ENCODE data around the gene DOCK2.

The DOCK2 gene

GRCh38 chr5:170049713-170050112, 412.6 kb downstream of the DOCK2 start:
- no peak for ATAC-seq (ENCODE audit: insufficient read depth, low read depth)
- TF ChIP-seq EZH2 (IDR thresholded peaks at IDR 0.05; ENCODE audit: borderline replicate concordance, low read depth, low read length, severe bottlenecking) (no peak), CTCF (IDR thresholded peaks at IDR 0.05; ENCODE audit: borderline replicate concordance, extremely low read depth, low read length, poor library complexity, severe bottlenecking) (no peak)
- DNase-seq: no peak
- Histone ChIP-seq H4K20me1 (ENCODE audit: insufficient read depth, low read length) (no peaks in the 10 kb centered on the region), H3K4me1 (ENCODE audit: insufficient read depth, low read length) (no peaks in the 10 kb centered on the region), H2AFZ (ENCODE audit: low read depth, low read length) (no peak overlapping the region), H3K9ac (ENCODE audit: low read depth, low read length) (no peak overlapping the region), H3K4me3 (ENCODE audit: low read depth in 1 of 2, low read length in 2 of 2) (no peak overlapping the region), H3K27ac (ENCODE audit: low read length) (no peak overlapping the region), H3K36me3 (ENCODE audit: insufficient read depth, low read length) (peaks cover 99% of the 10 kb centered on the region), H3K9me3 (ENCODE audit: insufficient read depth, low read length, severe bottlenecking) (no peaks in the 10 kb centered on the region), H3K4me2 (ENCODE audit: insufficient read depth, low read length) (no peak overlapping the region), H3K79me2 (ENCODE audit: insufficient read depth, low read length) (no peaks in the 10 kb centered on the region), H3K27me3 (ENCODE audit: insufficient read depth, low read length, poor library complexity) (no peaks in the 10 kb centered on the region)

GRCh38 chr5:170053896-170054295, 416.8 kb downstream of the DOCK2 start:
- no peak overlapping the region for H2AFZ ChIP-seq (ENCODE audit: low read depth, low read length)
- no peak overlapping the region for H3K9ac ChIP-seq (ENCODE audit: low read depth, low read length)
- TF ChIP-seq EZH2 (IDR thresholded peaks at IDR 0.05; ENCODE audit: borderline replicate concordance, low read depth, low read length, severe bottlenecking) (no peak), CTCF (IDR thresholded peaks at IDR 0.05; ENCODE audit: borderline replicate concordance, extremely low read depth, low read length, poor library complexity, severe bottlenecking) (no peak)
- peaks cover 98% of the 10 kb centered on the region for H3K36me3 ChIP-seq (ENCODE audit: insufficient read depth, low read length)
- H3K27ac ChIP-seq (ENCODE audit: low read length): no peak overlapping the region
- H3K4me3 ChIP-seq (ENCODE audit: low read depth in 1 of 2, low read length in 2 of 2): no peak overlapping the region
- ATAC-seq (ENCODE audit: insufficient read depth, low read depth): no peak
- H3K4me2 ChIP-seq (ENCODE audit: insufficient read depth, low read length): no peak overlapping the region
- H3K4me1 ChIP-seq (ENCODE audit: insufficient read depth, low read length): no peaks in the 10 kb centered on the region
- H3K9me3 ChIP-seq (ENCODE audit: insufficient read depth, low read length, severe bottlenecking): no peaks in the 10 kb centered on the region
- DNase-seq: no peak
- no peaks in the 10 kb centered on the region for H4K20me1 ChIP-seq (ENCODE audit: insufficient read depth, low read length)
- no peaks in the 10 kb centered on the region for H3K79me2 ChIP-seq (ENCODE audit: insufficient read depth, low read length)
- no peaks in the 10 kb centered on the region for H3K27me3 ChIP-seq (ENCODE audit: insufficient read depth, low read length, poor library complexity)

- H3K36me3 ChIP-seq (ENCODE audit: insufficient read depth, low read length): peaks cover 85% of the 10 kb centered on the region
- H4K20me1 ChIP-seq (ENCODE audit: insufficient read depth, low read length): no peaks in the 10 kb centered on the region
- no peaks in the 10 kb centered on the region for H3K4me1 ChIP-seq (ENCODE audit: insufficient read depth, low read length)
- no peak for DNase-seq
- H3K9me3 ChIP-seq (ENCODE audit: insufficient read depth, low read length, severe bottlenecking): no peaks in the 10 kb centered on the region
- H3K9ac ChIP-seq (ENCODE audit: low read depth, low read length): no peak overlapping the region
- no peak overlapping the region for H3K4me2 ChIP-seq (ENCODE audit: insufficient read depth, low read length)
- no peak for ATAC-seq (ENCODE audit: insufficient read depth, low read depth)
- H3K4me3 ChIP-seq (ENCODE audit: low read depth in 1 of 2, low read length in 2 of 2): no peak overlapping the region
- H3K27me3 ChIP-seq (ENCODE audit: insufficient read depth, low read length, poor library complexity): no peaks in the 10 kb centered on the region
- TF ChIP-seq EZH2 (IDR thresholded peaks at IDR 0.05; ENCODE audit: borderline replicate concordance, low read depth, low read length, severe bottlenecking) (no peak), CTCF (IDR thresholded peaks at IDR 0.05; ENCODE audit: borderline replicate concordance, extremely low read depth, low read length, poor library complexity, severe bottlenecking) (no peak)
- no peak overlapping the region for H2AFZ ChIP-seq (ENCODE audit: low read depth, low read length)
- no peak overlapping the region for H3K27ac ChIP-seq (ENCODE audit: low read length)
- H3K79me2 ChIP-seq (ENCODE audit: insufficient read depth, low read length): no peaks in the 10 kb centered on the region
Observed at GRCh38 chr5:170055606-170056005, 418.5 kb downstream of the DOCK2 start.
